ENCODE results near the gene NR4A2.

The NR4A2 gene

DNA sequence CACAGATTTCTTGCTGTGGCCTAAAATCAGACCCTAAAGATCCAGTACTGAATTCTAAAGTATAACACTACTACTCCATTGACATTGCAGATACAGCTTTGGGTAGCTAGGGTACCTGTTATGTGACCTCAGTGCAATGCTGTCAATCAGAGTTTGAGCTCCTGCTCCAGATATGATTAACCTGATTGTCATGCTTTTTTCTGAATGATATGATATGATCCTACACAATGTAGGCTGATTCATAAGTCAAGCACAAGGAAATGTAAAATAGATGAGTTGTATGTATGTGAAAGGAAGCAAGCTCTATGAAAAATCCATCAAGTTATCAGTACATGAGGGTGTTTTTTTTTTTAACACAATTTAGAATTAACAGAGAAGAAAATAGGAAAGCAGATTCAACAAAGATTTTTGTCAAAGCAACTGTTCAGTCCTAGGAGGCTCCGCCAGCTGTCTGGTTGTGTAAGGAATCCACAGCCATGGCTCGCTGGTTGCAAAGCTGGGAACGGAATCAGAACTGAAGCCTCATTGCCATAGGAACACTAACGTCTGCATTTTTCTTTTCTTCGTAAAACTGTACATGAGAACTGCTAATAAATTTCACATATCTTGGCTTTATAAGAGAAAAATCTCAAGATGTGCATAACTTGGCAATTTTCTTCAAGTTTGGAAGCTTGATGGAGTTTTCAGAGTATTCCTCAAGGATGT, 52.9 kb downstream of the NR4A2 start:
- DNase-seq, result no peak
- no peaks in the 10 kb centered on the region for H3K4me1 ChIP-seq
- TF ChIP-seq, protein P1, sequence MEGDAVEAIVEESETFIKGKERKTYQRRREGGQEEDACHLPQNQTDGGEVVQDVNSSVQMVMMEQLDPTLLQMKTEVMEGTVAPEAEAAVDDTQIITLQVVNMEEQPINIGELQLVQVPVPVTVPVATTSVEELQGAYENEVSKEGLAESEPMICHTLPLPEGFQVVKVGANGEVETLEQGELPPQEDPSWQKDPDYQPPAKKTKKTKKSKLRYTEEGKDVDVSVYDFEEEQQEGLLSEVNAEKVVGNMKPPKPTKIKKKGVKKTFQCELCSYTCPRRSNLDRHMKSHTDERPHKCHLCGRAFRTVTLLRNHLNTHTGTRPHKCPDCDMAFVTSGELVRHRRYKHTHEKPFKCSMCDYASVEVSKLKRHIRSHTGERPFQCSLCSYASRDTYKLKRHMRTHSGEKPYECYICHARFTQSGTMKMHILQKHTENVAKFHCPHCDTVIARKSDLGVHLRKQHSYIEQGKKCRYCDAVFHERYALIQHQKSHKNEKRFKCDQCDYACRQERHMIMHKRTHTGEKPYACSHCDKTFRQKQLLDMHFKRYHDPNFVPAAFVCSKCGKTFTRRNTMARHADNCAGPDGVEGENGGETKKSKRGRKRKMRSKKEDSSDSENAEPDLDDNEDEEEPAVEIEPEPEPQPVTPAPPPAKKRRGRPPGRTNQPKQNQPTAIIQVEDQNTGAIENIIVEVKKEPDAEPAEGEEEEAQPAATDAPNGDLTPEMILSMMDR (IDR thresholded peaks at IDR 0.05; ENCODE audit: low read depth, low read length), result no peak
- no peaks in the 10 kb centered on the region for H3K36me3 ChIP-seq
- no peaks in the 10 kb centered on the region for H3K27me3 ChIP-seq
- H3K4me3 ChIP-seq (ENCODE audit: low read depth, low read length), result no peak overlapping the region
- H3K9me3 ChIP-seq, result no peaks in the 10 kb centered on the region
